Right lobe of liver (tissue), 4 donors: Measurements from ENCODE around the gene POM121L2.

Experiments
- CTCF ChIP-seq, 4 donors: fragments of 200-600 bp in 3 of 4; fragments of 450-650 bp in 1 of 4; IDR thresholded peaks; one replicate each; pipeline versions ENCODE4 v1.5.1 to v1.8.0; 2016 to 2022; ENCODE audit warnings: antibody characterized with exemption in 4 of 4, mild to moderate bottlenecking in 2 of 4
- POLR2A ChIP-seq: fragments of 450-650 bp; IDR thresholded peaks from one replicate; pipeline ENCODE4 v1.6.1; 2017; ENCODE audit warnings: antibody characterized with exemption, mild to moderate bottlenecking
- donor health status: DM: no; HTN: no; CAD: no.
- donor health status: DM: no; HTN: no; CAD: no.
- donor health status: DM: no; HTN: yes; CAD: no.

DNA sequence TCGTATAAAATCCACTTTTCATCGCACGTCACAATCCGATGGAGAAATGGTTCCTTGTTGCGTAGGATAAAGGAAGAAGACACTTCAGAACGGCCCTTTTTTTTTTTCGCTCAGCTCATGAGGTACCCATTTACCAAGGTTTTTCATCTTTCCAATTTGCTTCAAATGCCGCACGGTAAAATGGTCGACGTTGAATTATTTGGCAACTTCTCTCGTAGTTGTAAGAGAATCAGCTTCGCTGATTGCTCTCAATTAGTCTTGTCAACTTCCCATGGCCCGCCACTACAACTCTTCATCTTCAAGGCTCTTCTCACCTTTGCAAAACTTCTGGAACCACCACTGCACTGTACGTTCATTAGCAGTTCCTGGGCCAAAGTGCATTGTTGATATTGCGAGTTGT, 28.8 kb downstream of the POM121L2 start:
- no peak for TF ChIP-seq CTCF (IDR thresholded peaks at IDR 0.05)
- no peak for TF ChIP-seq POLR2A
